Cardiac fibroblast (primary cell): ENCODE data around the gene CCDC90B.
"Not testable (repeated sequence)": the region's sequence is repeated elsewhere in the genome, so short reads cannot be mapped to it uniquely, and the experiment has no call there.

Experiments
- DNase-seq, 2 donors: peaks; one replicate each; pipeline versions ENCODE4 v3.0.0 to v3.0.0-alpha.2; 2010; ENCODE audit warnings: low read depth in 2 of 2
- H3K4me3 ChIP-seq, 2 donors: replicated peaks in 1 of 2; 1 replicate in 1 of 2; 2 replicates in 1 of 2; pipeline ENCODE4 v1.5.1; 2011; ENCODE audit warnings: low read depth in 2 of 2, low read length in 2 of 2, mild to moderate bottlenecking in 2 of 2, moderate library complexity in 1 of 2
- TF ChIP-seq, protein P1 (sequence below): IDR thresholded peaks from one replicate; pipeline ENCODE4 v1.5.1; 2011; ENCODE audit warnings: low read depth, mild to moderate bottlenecking, low read length, inconsistent platforms

CCDC90B gene

DNA sequence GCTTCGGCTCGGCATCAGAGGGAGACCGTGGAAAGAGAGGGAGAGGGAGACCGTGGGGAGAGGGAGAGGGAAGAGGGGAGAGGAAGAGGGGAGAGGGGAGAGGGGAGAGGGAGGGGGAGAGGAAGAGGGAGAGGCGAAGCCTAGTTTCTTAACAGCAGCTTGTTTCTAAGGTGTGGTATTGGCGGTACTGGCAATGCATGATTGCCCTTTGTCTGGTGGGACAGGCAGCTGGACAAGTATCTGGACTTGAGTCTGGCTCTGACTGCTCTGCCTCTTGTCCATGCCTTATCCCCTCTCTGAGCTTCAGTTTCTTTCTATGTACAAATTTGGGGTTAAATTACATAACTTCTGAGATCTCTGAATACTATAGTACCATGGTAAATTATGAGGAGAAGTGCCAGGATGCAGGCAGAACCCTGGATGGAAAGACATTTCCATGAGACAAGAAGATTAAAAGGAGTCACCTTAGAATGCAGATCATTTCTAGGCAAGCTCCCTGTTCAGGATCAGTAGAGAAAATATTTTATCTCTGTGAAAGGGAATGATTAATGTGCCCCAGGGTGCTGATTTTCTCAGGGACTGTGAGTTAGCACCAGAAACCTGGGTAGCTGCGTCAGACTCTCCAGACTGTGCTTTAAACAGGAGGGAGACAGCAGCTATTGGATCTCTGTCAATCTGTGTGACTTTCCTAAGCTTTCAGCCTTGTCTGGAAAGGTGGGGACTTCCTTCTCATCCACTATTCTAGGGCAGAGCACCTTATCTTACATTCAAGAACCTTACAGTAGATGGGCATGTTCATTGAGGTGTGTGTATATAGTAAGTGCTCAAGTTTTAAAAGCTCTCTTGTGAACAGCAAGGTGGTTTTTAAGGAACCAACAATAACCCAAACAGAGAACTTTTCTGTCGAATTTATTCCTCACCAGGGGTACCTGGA, 31.9 kb upstream of the CCDC90B start:
- TF ChIP-seq, protein P1, sequence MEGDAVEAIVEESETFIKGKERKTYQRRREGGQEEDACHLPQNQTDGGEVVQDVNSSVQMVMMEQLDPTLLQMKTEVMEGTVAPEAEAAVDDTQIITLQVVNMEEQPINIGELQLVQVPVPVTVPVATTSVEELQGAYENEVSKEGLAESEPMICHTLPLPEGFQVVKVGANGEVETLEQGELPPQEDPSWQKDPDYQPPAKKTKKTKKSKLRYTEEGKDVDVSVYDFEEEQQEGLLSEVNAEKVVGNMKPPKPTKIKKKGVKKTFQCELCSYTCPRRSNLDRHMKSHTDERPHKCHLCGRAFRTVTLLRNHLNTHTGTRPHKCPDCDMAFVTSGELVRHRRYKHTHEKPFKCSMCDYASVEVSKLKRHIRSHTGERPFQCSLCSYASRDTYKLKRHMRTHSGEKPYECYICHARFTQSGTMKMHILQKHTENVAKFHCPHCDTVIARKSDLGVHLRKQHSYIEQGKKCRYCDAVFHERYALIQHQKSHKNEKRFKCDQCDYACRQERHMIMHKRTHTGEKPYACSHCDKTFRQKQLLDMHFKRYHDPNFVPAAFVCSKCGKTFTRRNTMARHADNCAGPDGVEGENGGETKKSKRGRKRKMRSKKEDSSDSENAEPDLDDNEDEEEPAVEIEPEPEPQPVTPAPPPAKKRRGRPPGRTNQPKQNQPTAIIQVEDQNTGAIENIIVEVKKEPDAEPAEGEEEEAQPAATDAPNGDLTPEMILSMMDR = no peak
- H3K4me3 ChIP-seq = no peak overlapping the region
- DNase-seq = no peak

DNA sequence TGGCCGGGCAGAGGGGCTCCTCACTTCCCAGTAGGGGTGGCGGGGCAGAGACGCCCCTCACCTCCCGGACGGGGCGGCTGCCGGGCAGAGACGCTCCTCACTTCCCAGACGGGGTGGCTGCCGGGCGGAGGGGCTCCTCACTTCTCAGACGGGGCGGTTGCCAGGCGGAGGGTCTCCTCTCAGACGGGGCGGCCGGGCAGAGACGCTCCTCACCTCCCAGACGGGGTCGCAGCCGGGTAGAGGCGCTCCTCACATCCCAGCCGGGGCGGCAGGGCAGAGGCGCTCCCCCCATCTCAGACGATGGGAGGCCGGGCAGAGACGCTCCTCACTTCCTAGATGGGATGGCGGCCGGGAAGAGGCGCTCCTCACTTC, 30.7 kb upstream of the CCDC90B start:
- DNase-seq, H3K4me3 ChIP-seq: not testable (repeated sequence)

DNA sequence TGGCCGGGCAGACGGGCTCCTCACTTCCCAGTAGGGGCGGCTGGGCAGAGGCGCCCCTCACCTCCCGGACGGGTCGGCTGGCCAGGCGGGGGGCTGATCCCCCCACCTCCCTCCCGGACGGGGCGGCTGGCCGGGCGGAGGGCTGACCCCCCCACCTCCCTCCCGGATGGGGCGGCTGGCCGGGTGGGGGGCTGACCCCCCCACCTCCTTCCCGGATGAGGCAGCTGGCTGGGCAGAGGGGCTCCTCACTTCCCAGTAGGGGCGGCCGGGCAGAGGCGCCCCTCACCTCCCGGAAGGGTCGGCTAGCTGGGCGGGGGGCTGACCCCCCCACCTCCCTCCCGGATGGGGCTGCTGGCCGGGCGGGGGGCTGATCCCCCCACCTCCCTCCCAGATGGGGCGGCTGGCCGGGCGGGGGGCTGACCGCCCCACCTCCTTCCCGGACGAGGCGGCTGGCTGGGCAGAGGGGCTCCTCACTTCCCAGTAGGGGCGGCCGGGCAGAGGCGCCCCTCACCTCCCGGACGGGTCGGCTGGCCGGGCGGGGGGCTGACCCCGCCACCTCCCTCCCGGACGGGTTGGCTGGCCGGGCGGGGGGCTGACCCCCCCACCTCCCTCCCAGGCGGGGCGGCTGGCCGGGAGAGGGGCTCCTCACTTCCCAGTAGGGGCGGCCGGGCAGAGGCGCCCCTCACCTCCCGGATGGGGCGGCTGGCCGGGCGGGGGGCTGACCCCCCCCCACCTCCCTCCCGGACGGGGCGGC, 30.2 kb upstream of the CCDC90B start:
- not testable (repeated sequence) for H3K4me3 ChIP-seq, DNase-seq

DNA sequence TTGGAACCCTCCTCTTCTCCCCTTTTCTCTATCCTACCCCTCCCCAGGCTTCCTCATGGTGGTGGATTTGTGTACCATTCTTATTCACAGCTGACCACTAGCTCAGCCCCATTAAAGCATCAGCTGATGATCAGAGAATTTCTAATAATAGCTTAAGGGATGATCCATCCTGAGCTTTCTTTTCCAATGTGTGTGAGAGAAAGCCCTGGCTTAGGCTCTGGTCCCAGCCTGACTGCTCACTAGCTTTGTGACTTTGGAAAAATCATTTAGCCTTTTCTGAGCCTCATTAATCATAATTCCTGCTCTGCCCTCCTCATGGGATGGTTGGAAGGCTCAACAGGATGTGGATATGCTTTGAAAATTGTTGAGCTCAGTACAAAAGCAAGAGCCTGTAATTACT, 26.3 kb upstream of the CCDC90B start:
- DNase-seq = no peak
- TF ChIP-seq, protein P1 = no peak
- H3K4me3 ChIP-seq = no peak overlapping the region

DNA sequence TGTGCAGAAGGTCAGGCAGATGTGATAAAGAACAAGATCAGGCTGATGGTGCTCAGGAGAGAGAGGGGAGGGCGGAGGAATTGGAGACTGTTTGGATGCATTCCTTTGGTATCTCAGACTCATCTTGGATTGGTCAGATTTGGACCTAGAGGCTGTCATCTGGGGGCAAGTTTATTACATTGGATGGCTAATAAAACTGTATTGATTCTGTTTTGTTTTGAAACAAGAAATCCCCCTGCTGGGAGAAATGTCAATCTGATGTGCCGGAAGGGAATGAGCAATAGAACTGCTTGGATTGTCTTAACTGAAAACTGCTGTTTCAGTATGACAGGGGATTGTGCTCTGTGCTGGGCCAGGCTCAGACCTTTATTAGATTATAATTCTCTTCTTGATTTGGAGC, 25.5 kb upstream of the CCDC90B start:
- DNase-seq = no peak
- TF ChIP-seq, protein P1 = no peak
- no peak overlapping the region for H3K4me3 ChIP-seq

DNA sequence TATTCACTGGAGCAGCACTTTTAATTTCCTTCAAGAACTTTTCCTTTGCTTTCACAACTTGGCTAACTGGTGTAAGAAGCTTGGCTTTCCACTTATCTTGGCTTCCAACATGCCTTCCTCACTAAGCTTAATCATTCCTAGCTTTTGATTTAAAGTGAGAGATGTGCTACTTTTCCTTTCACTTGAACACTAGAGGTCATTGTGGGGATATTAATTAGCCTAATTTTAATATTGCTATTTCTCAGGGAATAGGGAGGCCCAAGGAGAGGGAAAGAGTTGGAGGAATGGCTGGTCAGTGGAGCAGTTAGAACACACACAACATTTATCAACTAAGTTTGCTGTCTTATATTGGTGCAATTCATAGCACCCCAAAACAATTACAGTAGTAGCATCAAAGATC, 24.6 kb upstream of the CCDC90B start:
- H3K4me3 ChIP-seq = no peak overlapping the region
- TF ChIP-seq, protein P1 = no peak
- DNase-seq = no peak

DNA sequence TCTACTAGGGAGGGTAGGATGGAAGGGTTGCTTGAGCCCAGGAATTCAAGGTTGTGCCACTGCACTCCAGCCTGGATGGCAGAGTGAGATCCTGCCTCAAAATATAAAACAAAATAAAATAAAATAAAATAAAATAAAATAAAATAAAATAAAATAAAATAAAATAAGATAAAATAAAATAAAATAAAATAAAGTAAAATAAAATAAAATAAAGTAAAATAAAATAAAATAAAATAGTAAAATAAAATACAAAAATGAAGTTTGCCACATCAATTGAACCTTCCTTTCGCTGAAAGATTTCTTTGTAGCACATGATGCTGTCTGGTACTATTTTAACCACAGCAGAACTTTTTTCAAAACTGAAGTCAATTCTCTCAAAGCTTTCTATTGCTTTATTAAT, 22.4 kb upstream of the CCDC90B start:
- DNase-seq, H3K4me3 ChIP-seq: not testable (repeated sequence)

DNA sequence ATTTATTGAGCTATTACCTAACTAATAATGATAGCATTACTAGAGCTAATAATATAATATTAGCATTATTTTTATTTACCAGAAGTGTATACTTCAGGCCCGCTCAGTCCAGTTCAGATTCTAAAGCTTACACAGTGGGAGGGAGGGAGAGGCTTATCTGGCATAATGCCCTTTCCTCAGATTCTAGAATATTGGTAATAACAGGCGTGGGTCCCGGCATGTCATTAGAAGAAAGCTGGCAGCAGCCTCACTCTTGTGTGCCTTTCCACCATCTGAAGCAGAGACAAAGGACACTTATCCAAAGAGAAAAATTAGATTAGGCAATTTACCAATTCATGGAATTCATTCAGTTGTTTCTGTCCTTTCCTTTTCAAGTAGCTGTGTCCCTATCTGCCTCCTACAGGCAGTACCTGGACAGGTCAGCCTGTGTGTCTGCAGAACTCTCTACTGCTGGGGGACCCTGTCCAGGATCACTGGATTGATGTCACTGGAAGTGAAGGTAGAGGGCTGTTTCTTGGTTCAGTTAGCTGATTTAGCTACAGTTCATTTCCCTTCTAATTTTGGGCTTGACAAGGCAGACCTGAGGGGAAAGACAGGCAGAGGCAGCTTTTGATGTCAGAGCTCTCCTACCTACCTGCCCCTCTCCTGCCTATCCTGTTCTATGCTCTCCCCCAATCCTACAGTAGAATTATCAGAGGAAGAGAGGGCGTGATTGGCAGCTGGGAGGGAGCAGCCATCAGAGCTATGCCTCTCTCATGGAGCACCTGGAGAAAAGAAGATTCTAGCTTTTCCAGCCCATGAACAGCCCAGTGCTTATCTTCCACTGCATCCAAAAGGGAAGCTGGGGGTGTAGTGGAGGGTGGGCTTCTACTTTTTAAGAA, 20.3 kb upstream of the CCDC90B start:
- no peak for DNase-seq
- TF ChIP-seq, protein P1 = no peak
- H3K4me3 ChIP-seq = no peak overlapping the region
